Transverse colon (tissue), 4 donors: ENCODE measurements around the gene WDR86.

Source experiments
- EP300 ChIP-seq: sonication (generic); formaldehyde crosslinking; IDR thresholded peaks from one replicate; pipeline ENCODE4 v1.6.1; 2017; ENCODE audit warnings: antibody characterized with exemption, low read depth
- POLR2A ChIP-seq: fragments of 450-650 bp; IDR thresholded peaks from one replicate; pipeline ENCODE4 v1.6.1; 2016; ENCODE audit warnings: antibody characterized with exemption, mild to moderate bottlenecking, moderate library complexity
- POLR2AphosphoS5 ChIP-seq, 3 donors: sonication (generic); formaldehyde crosslinking; IDR thresholded peaks; one replicate each; pipeline ENCODE4 v1.6.1; 2016; ENCODE audit warnings: antibody characterized with exemption in 3 of 3
- TF ChIP-seq, protein P1 (sequence below), 5 experiments: fragments of 200-600 bp in 3 of 5; fragments of 450-650 bp in 2 of 5; sonication (generic) in 3 of 5; IDR thresholded peaks; 1 replicate in 2 of 5; 2 replicates in 3 of 5; pipeline ENCODE4 v1.5.1; 2016 to 2017; ENCODE audit warnings: antibody characterized with exemption in 5 of 5, inconsistent platforms in 3 of 5, mild to moderate bottlenecking in 2 of 5, moderate library complexity in 1 of 5

DNA sequence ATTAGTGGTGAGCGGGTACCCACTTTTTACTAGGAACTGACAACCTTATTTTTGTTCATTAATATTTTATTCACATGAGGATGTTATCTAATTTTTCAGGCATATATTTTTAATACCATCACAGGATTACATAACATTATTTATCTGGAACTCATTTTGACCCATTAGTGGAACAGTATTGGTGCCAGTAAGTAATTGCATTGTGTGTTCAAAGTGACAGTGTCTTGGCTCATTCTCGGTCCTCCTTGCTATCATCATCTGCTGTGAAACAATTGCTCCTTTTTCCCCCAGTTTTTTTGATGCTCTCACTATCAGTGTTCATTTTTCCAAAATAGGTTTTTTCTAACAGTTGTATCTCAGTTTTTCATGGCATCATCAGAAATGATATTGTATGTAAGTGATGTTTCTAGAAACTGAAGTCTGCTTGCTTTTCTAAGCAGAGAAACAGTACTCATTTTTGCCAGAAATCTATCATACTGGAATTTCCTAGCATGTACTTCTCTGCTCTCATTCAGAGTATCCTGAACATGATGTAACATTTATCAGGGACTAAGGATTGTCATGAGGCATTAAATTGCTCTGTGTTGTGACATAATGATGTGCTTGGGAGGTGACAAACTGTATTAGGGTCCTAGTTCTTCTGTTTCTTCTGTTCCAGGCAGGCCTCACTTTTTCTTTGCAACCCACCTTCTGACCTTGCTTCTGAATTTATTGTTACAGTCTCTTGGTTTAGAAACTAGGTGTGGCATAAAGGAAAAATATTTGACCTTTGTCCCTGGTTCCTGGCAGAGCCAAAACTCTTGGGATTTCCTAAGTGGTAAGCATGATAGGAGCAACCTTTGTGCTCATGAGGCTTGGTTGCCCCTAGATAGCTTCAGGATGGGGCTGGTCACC lies 64.0 kb downstream of the WDR86 start:
- TF ChIP-seq, protein P1, sequence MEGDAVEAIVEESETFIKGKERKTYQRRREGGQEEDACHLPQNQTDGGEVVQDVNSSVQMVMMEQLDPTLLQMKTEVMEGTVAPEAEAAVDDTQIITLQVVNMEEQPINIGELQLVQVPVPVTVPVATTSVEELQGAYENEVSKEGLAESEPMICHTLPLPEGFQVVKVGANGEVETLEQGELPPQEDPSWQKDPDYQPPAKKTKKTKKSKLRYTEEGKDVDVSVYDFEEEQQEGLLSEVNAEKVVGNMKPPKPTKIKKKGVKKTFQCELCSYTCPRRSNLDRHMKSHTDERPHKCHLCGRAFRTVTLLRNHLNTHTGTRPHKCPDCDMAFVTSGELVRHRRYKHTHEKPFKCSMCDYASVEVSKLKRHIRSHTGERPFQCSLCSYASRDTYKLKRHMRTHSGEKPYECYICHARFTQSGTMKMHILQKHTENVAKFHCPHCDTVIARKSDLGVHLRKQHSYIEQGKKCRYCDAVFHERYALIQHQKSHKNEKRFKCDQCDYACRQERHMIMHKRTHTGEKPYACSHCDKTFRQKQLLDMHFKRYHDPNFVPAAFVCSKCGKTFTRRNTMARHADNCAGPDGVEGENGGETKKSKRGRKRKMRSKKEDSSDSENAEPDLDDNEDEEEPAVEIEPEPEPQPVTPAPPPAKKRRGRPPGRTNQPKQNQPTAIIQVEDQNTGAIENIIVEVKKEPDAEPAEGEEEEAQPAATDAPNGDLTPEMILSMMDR (IDR thresholded peaks at IDR 0.05) = no peak
- TF ChIP-seq POLR2A (no peak), POLR2AphosphoS5 (IDR thresholded peaks at IDR 0.05) (peak in 1 of 3 donors; percentile 8), EP300 (no peak)
